Activated CD8-positive, alpha-beta T cell treated with anti-CD3 and anti-CD28 coated beads for 36 hours (primary cell): Measurements from ENCODE around the gene FMNL3. TPM values are rescaled to one million over a fixed set of nuclear protein-coding genes. Genes with fewer than 3 reads are reported as not detected.
"Not testable (repeated sequence)": the region's sequence is repeated elsewhere in the genome, so short reads cannot be mapped to it uniquely, and the experiment has no call there.

Experiments used
- ATAC-seq: fragments of 200-7000 bp; cut with Tn5 transposase; one replicate; pipeline ENCODE4 v1.10.0; 2021; ENCODE audit warnings: mild to moderate bottlenecking, moderate library complexity
- CTCF ChIA-PET: fragments of 350-600 bp; sonication (Branson Sonifier 250); formaldehyde crosslinking; loops from one replicate; lab custom pipeline; 2021; ENCODE audit warnings: antibody characterized with exemption; lab: Charles Lee
- POLR2A ChIA-PET: fragments of 350-600 bp; sonication (Branson Sonifier 250); formaldehyde crosslinking; loops from one replicate; lab custom pipeline; 2021; ENCODE audit warnings: antibody characterized with exemption; lab: Charles Lee
- DNase-seq: peaks from one replicate; pipeline ENCODE4 v3.0.0-alpha.2; 2020
- H3K27ac Mint-ChIP-seq: one replicate; pipeline ENCODE4 v1.8.0; 2021; ENCODE audit warnings: mild to moderate bottlenecking, mixed read lengths
- H3K27me3 Mint-ChIP-seq: one replicate; pipeline ENCODE4 v1.8.0; 2021; ENCODE audit warnings: mixed read lengths
- H3K36me3 Mint-ChIP-seq: one replicate; pipeline ENCODE4 v1.8.0; 2021; ENCODE audit warnings: low read depth, mixed read lengths
- H3K4me1 Mint-ChIP-seq: one replicate; pipeline ENCODE4 v1.8.0; 2021; ENCODE audit warnings: low read depth, mixed read lengths
- H3K4me3 Mint-ChIP-seq: one replicate; pipeline ENCODE4 v1.8.0; 2021; ENCODE audit warnings: mild to moderate bottlenecking, moderate library complexity, mixed read lengths
- H3K9me3 Mint-ChIP-seq: one replicate; pipeline ENCODE4 v1.8.0; 2021; ENCODE audit warnings: mixed read lengths
- intact Hi-C: fragments of 100-400 bp; cut with micrococcal nuclease; formaldehyde crosslinking; loops from one replicate; pipeline ENCODE4 v1.10.0; 2022
- total RNA-seq, 2 experiments: library from RNA; stranded (reverse); gene quantifications; one replicate each; pipeline ENCODE4 v1.2.3, GENCODE V29; 2021
- TF ChIP-seq, protein P1 (sequence below): fragments of 200-600 bp; IDR thresholded peaks from one replicate; pipeline ENCODE4 v1.8.0; 2022; ENCODE audit warnings: antibody characterized with exemption, mild to moderate bottlenecking

Gene FMNL3
- total RNA-seq, 2 experiments from 2014 or later = 22.8 to 23.5 TPM

DNA sequence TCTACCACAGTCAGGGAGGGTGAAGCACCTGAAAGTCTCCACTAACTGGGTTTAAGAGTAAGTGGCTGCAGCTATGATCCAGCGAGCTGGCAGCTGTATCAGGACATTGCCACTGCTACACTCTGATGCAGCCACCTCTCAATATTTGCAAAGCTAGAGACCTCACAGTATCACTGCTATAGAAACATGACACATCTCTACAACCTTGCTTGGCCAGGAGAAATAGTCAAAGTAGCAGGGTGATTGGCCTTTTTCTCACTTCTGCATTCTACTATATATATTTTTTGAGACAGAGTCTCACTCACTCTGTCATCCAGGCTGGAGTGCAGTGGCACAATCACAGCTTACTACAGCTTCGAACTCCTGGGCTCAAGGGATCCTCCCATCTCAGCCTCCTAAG lies 9.3 kb upstream of the FMNL3 start:
- TF ChIP-seq, protein P1, sequence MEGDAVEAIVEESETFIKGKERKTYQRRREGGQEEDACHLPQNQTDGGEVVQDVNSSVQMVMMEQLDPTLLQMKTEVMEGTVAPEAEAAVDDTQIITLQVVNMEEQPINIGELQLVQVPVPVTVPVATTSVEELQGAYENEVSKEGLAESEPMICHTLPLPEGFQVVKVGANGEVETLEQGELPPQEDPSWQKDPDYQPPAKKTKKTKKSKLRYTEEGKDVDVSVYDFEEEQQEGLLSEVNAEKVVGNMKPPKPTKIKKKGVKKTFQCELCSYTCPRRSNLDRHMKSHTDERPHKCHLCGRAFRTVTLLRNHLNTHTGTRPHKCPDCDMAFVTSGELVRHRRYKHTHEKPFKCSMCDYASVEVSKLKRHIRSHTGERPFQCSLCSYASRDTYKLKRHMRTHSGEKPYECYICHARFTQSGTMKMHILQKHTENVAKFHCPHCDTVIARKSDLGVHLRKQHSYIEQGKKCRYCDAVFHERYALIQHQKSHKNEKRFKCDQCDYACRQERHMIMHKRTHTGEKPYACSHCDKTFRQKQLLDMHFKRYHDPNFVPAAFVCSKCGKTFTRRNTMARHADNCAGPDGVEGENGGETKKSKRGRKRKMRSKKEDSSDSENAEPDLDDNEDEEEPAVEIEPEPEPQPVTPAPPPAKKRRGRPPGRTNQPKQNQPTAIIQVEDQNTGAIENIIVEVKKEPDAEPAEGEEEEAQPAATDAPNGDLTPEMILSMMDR = no peak
- H3K27ac Mint-ChIP-seq = no peak overlapping the region
- ATAC-seq = no peak
- DNase-seq = no peak
- no peak overlapping the region for H3K4me3 Mint-ChIP-seq
- ChIA-PET CTCF (interaction anchor here (1.1 to 19.2 kb wide), 5 partner anchors 8 to 70 kb away, joined by 3 to 556 read pairs (median 4); no protein-coding TSS in a partner anchor), POLR2A (no interaction called here)
- no peaks in the 10 kb centered on the region for H3K4me1 Mint-ChIP-seq
- H3K36me3 Mint-ChIP-seq = no peaks in the 10 kb centered on the region
- peaks cover 9% of the 10 kb centered on the region for H3K27me3 Mint-ChIP-seq
- no peaks in the 10 kb centered on the region for H3K9me3 Mint-ChIP-seq
- intact Hi-C loops = no loop called here

DNA sequence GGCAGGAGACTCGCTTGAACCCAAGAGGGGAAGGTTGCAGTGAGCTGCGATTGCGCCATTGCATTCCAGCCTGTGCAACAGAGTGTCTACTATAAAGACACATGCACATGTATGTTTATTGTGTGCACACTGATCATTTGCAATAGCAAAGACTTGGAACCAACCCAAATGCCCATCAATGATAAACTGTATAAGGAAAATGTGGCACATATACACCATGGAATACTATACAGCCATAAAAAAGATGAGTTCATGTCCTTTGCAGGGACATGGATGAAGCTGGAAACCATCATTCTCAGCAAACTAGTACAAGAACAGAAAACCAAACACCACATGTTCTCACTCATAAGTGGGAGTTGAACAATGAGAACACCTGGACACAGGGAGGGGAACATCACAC lies 6.7 kb upstream of the FMNL3 start:
- H3K4me1 Mint-ChIP-seq, intact Hi-C loops, ATAC-seq, H3K36me3 Mint-ChIP-seq, H3K9me3 Mint-ChIP-seq, H3K27ac Mint-ChIP-seq, H3K4me3 Mint-ChIP-seq, DNase-seq: not testable (repeated sequence)
- peaks cover 19% of the 10 kb centered on the region for H3K27me3 Mint-ChIP-seq
- POLR2A ChIA-PET = interaction anchor here (0.7 kb wide), 1 partner anchor 27 kb away, joined by 3 read pairs; the partner anchor contains the start of gene TMBIM6
- CTCF ChIA-PET = interaction anchor here (1.4 to 19.2 kb wide), 3 partner anchors 27 to 67 kb away, joined by 5 to 556 read pairs (median 8); partner anchors contain the start of gene TMBIM6

DNA sequence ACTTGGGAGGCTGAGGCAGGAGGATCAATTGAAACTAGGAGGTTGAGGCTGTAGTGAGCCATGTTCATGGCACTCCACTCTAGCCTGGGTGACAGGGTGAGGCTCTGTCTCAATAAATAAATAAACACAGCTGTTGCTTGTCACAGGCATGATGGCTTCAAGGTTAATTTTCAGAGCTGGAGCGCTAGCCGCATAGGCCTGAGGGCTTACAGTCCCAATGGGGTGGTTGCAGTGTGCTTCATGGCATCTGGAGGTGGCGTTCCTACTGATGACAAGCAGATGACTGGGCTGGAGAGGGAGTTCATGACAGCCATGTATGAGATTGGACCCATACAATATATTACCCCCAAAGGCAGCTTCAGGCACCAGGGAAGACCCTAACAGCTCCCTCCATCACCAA lies 1.6 kb upstream of the FMNL3 start:
- H3K4me3 Mint-ChIP-seq = no peak overlapping the region
- POLR2A ChIA-PET = interaction anchor here (1.4 to 2.0 kb wide), 2 partner anchors 37 to 66 kb away, joined by 3 to 5 read pairs; no protein-coding TSS in a partner anchor

DNA sequence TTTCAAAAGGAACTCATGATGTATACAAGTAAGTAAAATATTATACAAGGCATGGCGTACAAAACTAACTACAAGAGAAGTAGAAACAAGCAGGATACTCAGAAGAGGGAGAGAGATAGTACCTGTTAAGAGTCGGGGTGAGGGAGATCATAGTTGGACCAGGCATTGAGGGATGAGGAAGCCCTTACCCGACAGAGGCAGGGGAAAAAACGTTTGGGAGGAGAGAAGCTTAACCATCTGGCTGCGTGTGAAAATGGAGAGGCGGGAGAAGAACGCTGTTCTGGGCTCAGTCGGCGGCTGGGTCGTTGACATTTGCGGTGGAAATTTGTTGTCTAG lies 575 bp upstream of the FMNL3 start:
- TF ChIP-seq, protein P1 = peak; percentile 63
- Mint-ChIP-seq H3K9me3 (no peaks in the 10 kb centered on the region), H3K27ac (peak overlapping the region; percentile 86), H3K4me1 (peaks cover 38% of the 10 kb centered on the region), H3K36me3 (peaks cover 4% of the 10 kb centered on the region), H3K27me3 (peaks cover 14% of the 10 kb centered on the region), H3K4me3 (peak overlapping the region; percentile 86)
- no peak for ATAC-seq
- no peak for DNase-seq
- CTCF ChIA-PET = interaction anchor here (0.7 to 19.2 kb wide), 16 partner anchors 8 to 137 kb away, joined by 3 to 556 read pairs (median 4); partner anchors contain the start of gene TMBIM6
- intact Hi-C loops = loop anchor here (2.0 kb wide), 1 partner anchor 63 kb away; no protein-coding TSS in a partner anchor
- POLR2A ChIA-PET = interaction anchor here (0.7 to 2.0 kb wide), 5 partner anchors 9 to 72 kb away, joined by 3 to 5 read pairs (median 3); no protein-coding TSS in a partner anchor

More for the DNA sequence above, 1.6 kb upstream of the FMNL3 start:
- no peaks in the 10 kb centered on the region for H3K9me3 Mint-ChIP-seq
- ATAC-seq (no peak), DNase-seq (no peak)
- TF ChIP-seq, protein P1 = no peak
- peaks cover 27% of the 10 kb centered on the region for H3K4me1 Mint-ChIP-seq
- peaks cover 4% of the 10 kb centered on the region for H3K36me3 Mint-ChIP-seq
- no peak overlapping the region for H3K27ac Mint-ChIP-seq
- intact Hi-C loops = no loop called here
- CTCF ChIA-PET = interaction anchor here (0.9 to 19.2 kb wide), 16 partner anchors 10 to 377 kb away, joined by 3 to 556 read pairs (median 5); partner anchors contain the start of gene DNAJC22
- H3K27me3 Mint-ChIP-seq = peaks cover 15% of the 10 kb centered on the region

- H3K27ac Mint-ChIP-seq = peak overlapping the region; percentile 82
- ChIA-PET POLR2A (interaction anchor here (0.6 to 2.2 kb wide), 15 partner anchors 17 to 84 kb away, joined by 3 to 9 read pairs (median 3); partner anchors contain the start of genes PRPF40B and TMBIM6), CTCF (interaction anchor here (0.8 to 19.2 kb wide), 13 partner anchors 8 to 133 kb away, joined by 3 to 556 read pairs (median 7); partner anchors contain the start of genes PRPF40B and TMBIM6)
- peaks cover 4% of the 10 kb centered on the region for H3K36me3 Mint-ChIP-seq
- intact Hi-C loops = loop anchor here (2.0 kb wide), 1 partner anchor 62 kb away; no protein-coding TSS in a partner anchor
- H3K9me3 Mint-ChIP-seq = no peaks in the 10 kb centered on the region
- TF ChIP-seq, protein P1 = no peak
- peak overlapping the region; percentile 86 for H3K4me3 Mint-ChIP-seq
- peak; percentile 16 for ATAC-seq
- H3K4me1 Mint-ChIP-seq = peaks cover 46% of the 10 kb centered on the region
- H3K27me3 Mint-ChIP-seq = peaks cover 10% of the 10 kb centered on the region
- peak; percentile 36 for DNase-seq
These were observed 666 bp downstream of the FMNL3 start for GRCh38 chr12:49706351-49707127.
